Smooth muscle cell of trachea (primary cell): ENCODE results near the gene ZNF43. TPM values are rescaled to one million over a fixed set of nuclear protein-coding genes. Genes with fewer than 3 reads are reported as not detected.

Experiments
- total RNA-seq: library from RNA; depleted of rRNA; stranded (reverse); fragments of >200 nt; gene quantifications from 2 replicates; pipeline ENCODE4 v1.2.1, GENCODE V29; 2014

The ZNF43 gene
- 3.8 and 8.6 TPM in 2 replicates for total RNA-seq

GRCh38 chr19:21835810-21836444, at the start of gene ZNF43:
TSS of gene ZNF43 (minus strand) at chr19:21836182. CDS start at chr19:21836038, 144 bp downstream.

GRCh38 chr19:21767065-21767800, 68.7 kb downstream of the ZNF43 start, which contains the start of gene ZNF100:
TSS of gene ZNF100 (minus strand) at chr19:21767579. CDS start at chr19:21767429, 150 bp downstream.

Other genes with a start within 250 kb of the ZNF43 start
- gene ZNF100, start 68.6 kb downstream of the ZNF43 start, total RNA-seq = 1.7 and 2.5 TPM in 2 replicates
- gene ZNF208, start 174.8 kb upstream of the ZNF43 start, total RNA-seq = 0.33 and 0.73 TPM in 2 replicates
- gene ZNF257, start 216.3 kb upstream of the ZNF43 start, total RNA-seq = 0.17 and 2.2 TPM in 2 replicates